ENCODE data around the gene GLRX. TPM values are rescaled to one million over a fixed set of nuclear protein-coding genes. Genes with fewer than 3 reads are reported as not detected.

The GLRX gene
- total and polyA plus RNA-seq, 2 of the 13 experiments (the other 11 are each of a cell fraction or from before 2014, with no cell fraction given), result 63.8 to 499 TPM

DNA sequence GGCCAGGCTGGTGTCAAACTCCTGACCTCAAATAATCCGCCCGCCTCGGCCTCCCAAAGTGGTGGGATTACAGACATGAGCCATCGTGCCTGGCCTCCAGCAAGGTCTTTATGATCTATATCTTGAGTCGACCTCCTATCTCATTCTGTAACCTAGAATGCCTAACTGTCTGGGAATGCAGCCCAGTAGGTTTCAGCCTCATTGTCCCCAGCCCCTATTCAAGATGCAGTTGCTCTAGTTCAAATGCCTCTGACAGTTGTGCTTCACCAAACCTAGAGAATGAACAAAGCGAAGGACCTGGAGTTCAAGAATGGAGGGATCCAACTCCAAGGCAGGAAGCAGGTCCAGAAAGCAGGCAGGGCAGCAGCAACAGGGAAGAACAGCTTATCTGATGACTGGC is 30.8 kb downstream of the GLRX start (continued):
- no peak for TF ChIP-seq NFKBIZ (CRISPR knock-in tag; IDR thresholded peaks at IDR 0.05)
- TF ChIP-seq ARID2 (CRISPR knock-in tag; IDR thresholded peaks at IDR 0.05; ENCODE audit: borderline replicate concordance), result no peak
- no peak for TF ChIP-seq FOXA1 (IDR thresholded peaks at IDR 0.05)
- no peak for TF ChIP-seq FOXA1 (CRISPR knock-in tag; IDR thresholded peaks at IDR 0.05)
- no peak for TF ChIP-seq ZNF34 (CRISPR knock-in tag; IDR thresholded peaks at IDR 0.05; ENCODE audit: borderline replicate concordance)
- TF ChIP-seq RFXAP (CRISPR knock-in tag; IDR thresholded peaks at IDR 0.05; ENCODE audit: borderline replicate concordance), result no peak
- no peak for TF ChIP-seq FOXA3 (CRISPR knock-in tag; IDR thresholded peaks at IDR 0.05)

DNA sequence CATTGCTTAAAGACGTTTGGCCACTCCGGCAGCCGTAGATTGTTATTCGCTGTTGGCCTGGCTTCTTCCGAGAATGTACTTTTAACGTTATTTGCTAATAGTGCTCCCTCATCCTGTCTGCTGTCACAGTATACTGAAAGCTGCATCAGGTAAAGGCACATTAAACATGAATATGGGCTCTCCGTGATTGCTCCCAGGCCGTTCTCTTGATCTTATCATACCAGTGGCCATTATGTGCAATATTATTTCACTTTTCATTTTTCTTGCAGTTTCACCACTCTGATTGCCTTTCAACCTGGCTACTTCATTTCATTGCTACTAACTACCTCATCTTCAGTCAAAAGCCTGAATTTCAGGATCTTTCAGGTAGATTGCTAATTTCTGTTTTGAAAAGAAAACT is 34.0 kb downstream of the GLRX start:
- no peak for FAIRE-seq
- ChIA-PET POLR2A (no interaction called here), CTCF (ENCODE audit: low intra/inter-chr PET ratio, low total read pairs) (no interaction called here)
- TF ChIP-seq ETV6 (CRISPR knock-in tag; conservative IDR thresholded peaks at IDR 0.05) (no peak), ZNF878 (CRISPR knock-in tag; IDR thresholded peaks at IDR 0.05) (no peak), MBNL3 (CRISPR knock-in tag; conservative IDR thresholded peaks at IDR 0.05) (no peak), SIN3A (IDR thresholded peaks at IDR 0.05; ENCODE audit: borderline replicate concordance, low read depth, low read length) (no peak), ONECUT2 (CRISPR knock-in tag; IDR thresholded peaks at IDR 0.05) (no peak), ZNF781 (CRISPR knock-in tag; IDR thresholded peaks at IDR 0.05; ENCODE audit: borderline replicate concordance, not compliant biosample characterization) (no peak)
- TF ChIP-seq, protein P1, sequence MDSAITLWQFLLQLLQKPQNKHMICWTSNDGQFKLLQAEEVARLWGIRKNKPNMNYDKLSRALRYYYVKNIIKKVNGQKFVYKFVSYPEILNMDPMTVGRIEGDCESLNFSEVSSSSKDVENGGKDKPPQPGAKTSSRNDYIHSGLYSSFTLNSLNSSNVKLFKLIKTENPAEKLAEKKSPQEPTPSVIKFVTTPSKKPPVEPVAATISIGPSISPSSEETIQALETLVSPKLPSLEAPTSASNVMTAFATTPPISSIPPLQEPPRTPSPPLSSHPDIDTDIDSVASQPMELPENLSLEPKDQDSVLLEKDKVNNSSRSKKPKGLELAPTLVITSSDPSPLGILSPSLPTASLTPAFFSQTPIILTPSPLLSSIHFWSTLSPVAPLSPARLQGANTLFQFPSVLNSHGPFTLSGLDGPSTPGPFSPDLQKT (CRISPR knock-in tag; IDR thresholded peaks at IDR 0.05; ENCODE audit: borderline replicate concordance), result no peak
- TF ChIP-seq, protein P2, sequence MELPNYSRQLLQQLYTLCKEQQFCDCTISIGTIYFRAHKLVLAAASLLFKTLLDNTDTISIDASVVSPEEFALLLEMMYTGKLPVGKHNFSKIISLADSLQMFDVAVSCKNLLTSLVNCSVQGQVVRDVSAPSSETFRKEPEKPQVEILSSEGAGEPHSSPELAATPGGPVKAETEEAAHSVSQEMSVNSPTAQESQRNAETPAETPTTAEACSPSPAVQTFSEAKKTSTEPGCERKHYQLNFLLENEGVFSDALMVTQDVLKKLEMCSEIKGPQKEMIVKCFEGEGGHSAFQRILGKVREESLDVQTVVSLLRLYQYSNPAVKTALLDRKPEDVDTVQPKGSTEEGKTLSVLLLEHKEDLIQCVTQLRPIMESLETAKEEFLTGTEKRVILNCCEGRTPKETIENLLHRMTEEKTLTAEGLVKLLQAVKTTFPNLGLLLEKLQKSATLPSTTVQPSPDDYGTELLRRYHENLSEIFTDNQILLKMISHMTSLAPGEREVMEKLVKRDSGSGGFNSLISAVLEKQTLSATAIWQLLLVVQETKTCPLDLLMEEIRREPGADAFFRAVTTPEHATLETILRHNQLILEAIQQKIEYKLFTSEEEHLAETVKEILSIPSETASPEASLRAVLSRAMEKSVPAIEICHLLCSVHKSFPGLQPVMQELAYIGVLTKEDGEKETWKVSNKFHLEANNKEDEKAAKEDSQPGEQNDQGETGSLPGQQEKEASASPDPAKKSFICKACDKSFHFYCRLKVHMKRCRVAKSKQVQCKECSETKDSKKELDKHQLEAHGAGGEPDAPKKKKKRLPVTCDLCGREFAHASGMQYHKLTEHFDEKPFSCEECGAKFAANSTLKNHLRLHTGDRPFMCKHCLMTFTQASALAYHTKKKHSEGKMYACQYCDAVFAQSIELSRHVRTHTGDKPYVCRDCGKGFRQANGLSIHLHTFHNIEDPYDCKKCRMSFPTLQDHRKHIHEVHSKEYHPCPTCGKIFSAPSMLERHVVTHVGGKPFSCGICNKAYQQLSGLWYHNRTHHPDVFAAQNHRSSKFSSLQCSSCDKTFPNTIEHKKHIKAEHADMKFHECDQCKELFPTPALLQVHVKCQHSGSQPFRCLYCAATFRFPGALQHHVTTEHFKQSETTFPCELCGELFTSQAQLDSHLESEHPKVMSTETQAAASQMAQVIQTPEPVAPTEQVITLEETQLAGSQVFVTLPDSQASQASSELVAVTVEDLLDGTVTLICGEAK (IDR thresholded peaks at IDR 0.05), result no peak
- TF ChIP-seq, protein P2 (CRISPR knock-in tag; IDR thresholded peaks at IDR 0.05), result no peak

More for the DNA sequence above, 34.0 kb downstream of the GLRX start:
- in situ Hi-C loops (cut with HindIII; ENCODE audit: extremely low pct_ligation_motif_present, low pct_unique_long_range_greater_than_20kb) (no loop called here), intact Hi-C loops (cut with micrococcal nuclease; ENCODE audit: unreplicated experiment) (no loop called here)
- no TSS peak for BruUV-seq (replicated peaks)
- no peaks in the 10 kb centered on the region for H3K9me3 ChIP-seq (ENCODE audit: low read length)
- ATAC-seq, result no peak
- H3K27ac ChIP-seq (ENCODE audit: extremely low read length, insufficient read depth, low read length), result no peak overlapping the region
- DNase-seq (ENCODE audit: low spot score), result no peak
- H3K36me3 ChIP-seq (replicated peaks in 1 of 2; ENCODE audit: control insufficient read depth in 1 of 2, insufficient read depth in 2 of 2, low read length in 2 of 2), result peaks cover 0 to 26% of the 10 kb centered on the region in 2 experiments; a peak in 4 of 5 replicates
- H3K4me2 ChIP-seq (ENCODE audit: low read depth, low read length), result no peak overlapping the region
- H3K4me3 ChIP-seq (replicated peaks in 1 of 3; ENCODE audit: insufficient read depth in 1 of 3, low read depth in 2 of 3, low read length in 3 of 3), result no peak overlapping the region
- no peaks in the 10 kb centered on the region for H3K27me3 ChIP-seq (ENCODE audit: control insufficient read depth in 1 of 2, insufficient read depth in 2 of 2, low read length in 2 of 2)
- H3K4me1 ChIP-seq (ENCODE audit: insufficient read depth, low read length), result no peaks in the 10 kb centered on the region
- no peak overlapping the region for H2AFZ ChIP-seq (ENCODE audit: low read length)
- WGBS (ENCODE audit: low lambda C conversion rate), result 98% methylated on average over 8 of the region's 8 CpGs
- H3K79me2 ChIP-seq (ENCODE audit: insufficient read depth, low read length), result no peaks in the 10 kb centered on the region
- no peak overlapping the region for H3K9ac ChIP-seq (ENCODE audit: insufficient read depth, low read depth, low read length)
- no peaks in the 10 kb centered on the region for H4K20me1 ChIP-seq (ENCODE audit: insufficient read depth, low read length)

Measured in HepG2 (cell line).